GM19455 (cell line): Measurements from ENCODE around the gene ARPC2.
"Not testable (repeated sequence)": the region's sequence is repeated elsewhere in the genome, so short reads cannot be mapped to it uniquely, and the experiment has no call there.

Experiments used
- ATAC-seq: cut with Tn5 transposase; IDR thresholded peaks from one replicate; pipeline ENCODE4 v1.9.1; 2021; ENCODE audit not compliant: unreplicated experiment

ARPC2 gene

DNA sequence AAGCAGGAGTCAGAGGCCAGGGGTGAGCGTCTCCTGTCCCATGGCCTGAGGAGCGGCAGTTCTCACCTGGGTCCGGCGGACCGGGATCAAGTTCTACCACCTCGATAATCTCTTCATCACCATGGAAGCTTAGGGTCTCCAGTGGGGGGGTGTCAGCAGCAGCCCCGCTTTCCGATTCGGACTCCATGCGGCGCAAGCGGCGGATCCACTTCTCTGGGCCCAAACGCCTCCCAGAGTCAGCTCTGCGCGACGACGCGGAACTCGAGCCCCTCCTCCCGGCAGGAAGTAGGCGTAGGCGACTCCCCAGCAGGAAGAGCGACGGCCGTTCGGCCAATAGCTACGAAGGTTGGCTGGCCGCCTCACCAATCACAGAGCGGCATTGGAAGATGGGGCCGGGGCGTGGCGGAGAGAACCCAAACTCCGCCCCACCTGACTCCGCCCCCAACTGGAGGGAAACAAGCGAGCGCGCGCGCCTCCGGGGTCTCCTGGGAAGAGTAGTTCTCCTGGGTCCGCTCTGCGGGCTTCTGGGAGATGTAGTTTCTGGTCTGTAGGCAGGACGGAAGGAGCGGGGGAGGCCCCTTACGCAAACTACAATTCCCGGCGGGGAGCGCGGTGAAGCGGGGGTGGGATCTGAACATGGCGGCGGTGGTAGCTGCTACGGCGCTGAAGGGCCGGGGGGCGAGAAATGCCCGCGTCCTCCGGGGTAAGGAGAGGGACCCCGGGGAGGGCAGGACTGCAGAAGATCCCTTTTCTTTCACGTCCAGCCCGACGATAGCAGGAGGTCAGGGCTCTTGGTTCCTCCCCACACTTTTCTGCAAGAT lies 53.1 kb downstream of the ARPC2 start, which contains the start of the genes AAMP and PNKD:
AAMP (minus strand) TSS at position 238 of the 821 bp plus-strand sequence; CDS start at position 187, 51 bp downstream.
PNKD (plus strand) TSS at position 620 of the 821 bp plus-strand sequence; CDS start at position 637, 17 bp downstream.
- peak; percentile 92 for ATAC-seq

DNA sequence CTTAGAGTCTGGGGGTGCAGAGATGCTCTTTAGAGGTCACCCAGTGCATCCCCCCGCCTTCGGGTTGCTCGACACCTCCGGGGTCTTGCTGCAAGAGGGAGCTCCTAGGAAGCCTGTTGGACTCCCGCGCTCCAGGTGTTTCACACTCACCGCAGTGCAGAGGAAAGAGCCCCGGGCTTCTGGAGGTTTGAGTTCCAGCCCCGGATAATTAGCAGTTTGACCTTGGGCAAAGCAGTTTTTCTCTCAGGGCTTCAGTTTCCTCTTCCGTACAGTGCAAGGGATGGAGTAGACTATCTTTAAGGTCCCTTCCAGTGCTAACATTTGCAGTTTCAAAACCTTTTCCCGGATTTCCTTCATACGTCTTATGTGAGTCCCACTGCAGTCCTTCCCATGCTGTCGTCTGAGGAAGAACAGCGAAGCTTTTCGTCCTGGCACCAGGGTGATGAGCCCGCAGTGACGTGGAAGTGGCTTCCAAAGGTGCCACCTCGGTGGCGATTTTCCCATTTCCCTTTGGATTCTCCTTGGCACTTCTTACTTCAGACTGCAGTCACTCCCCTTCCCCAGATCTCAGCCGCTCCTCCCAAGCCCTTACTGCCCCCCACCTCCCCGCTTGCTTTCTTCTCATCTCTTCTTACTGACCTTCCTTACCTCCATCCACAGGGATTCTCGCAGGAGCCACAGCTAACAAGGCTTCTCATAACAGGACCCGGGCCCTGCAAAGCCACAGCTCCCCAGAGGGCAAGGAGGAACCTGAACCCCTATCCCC lies 53.9 kb downstream of the ARPC2 start:
- ATAC-seq = no peak

DNA sequence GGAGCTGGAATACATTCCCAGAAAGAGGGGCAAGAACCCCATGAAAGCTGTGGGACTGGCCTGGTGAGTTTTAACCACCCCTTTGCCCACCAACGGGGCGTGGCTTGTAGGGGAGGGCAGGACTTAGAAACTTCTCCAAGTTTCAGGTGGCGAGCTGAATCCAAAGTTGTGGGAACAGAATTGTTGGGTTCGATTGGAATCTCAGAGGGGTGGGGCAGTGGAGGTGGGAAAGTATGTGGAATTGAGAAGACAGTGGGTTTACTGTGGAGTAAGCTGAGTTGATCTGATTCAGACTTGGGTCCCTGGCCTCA lies 54.5 kb downstream of the ARPC2 start:
- no peak for ATAC-seq

DNA sequence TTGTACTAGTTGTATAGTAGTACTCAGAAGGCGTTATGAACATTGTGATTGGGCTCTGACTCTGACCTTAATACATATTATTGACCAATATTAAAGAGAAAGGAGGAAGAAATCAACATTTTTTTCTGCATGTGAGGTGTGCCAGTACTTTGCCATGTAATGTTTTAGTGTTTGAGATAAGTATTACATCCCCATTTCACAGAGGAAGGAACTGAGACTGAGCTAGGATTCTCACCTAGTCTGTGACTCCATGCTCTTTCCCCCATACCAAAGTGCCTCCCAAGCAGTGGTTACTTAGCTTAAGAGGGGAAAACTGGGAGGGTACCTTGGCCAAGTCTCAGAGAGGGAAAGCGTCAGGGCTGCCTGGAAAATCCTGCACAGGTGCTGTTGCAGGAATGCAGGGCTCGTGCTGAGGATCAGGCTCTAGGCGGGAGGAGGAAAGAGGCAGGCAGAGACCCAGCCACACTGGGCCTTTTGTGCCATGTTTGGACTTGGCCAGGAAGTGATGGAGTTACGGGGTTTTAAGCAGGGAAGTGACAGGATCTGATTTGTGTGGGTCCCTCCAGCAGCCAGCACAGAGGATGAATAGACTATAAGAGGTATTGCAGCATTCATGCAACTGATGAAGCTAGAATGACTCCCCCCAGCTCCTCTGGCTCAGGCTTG lies 55.0 kb downstream of the ARPC2 start:
- ATAC-seq = no peak

DNA sequence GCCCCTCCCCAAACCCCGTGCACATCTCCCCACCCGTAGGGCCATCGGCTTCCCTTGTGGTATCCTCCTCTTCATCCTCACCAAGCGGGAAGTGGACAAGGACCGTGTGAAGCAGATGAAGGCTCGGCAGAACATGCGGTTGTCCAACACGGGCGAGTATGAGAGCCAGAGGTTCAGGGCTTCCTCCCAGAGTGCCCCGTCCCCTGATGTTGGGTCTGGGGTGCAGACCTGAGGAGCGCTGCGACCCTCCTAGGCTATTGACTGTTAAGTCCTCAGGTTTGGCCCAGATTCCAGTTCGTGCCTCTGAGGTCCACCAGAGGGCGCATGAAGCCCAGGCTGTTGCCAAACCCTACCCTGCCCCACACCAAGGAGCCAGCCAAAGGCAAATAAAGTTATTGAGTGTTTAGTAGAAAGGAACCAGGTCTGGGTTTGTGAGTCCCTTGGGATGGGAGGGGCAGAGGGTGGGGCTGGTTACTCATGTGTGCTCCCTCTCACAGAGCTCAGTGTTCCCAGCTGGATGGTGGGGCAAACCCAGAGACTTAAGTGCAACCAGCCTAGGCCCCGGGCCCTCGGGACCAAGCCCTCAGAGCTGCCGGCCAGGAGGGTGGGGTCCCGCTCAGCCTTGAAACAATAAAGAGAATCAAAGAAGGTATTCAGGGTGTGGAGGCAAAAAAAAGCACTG lies 55.7 kb downstream of the ARPC2 start:
- ATAC-seq = no peak

DNA sequence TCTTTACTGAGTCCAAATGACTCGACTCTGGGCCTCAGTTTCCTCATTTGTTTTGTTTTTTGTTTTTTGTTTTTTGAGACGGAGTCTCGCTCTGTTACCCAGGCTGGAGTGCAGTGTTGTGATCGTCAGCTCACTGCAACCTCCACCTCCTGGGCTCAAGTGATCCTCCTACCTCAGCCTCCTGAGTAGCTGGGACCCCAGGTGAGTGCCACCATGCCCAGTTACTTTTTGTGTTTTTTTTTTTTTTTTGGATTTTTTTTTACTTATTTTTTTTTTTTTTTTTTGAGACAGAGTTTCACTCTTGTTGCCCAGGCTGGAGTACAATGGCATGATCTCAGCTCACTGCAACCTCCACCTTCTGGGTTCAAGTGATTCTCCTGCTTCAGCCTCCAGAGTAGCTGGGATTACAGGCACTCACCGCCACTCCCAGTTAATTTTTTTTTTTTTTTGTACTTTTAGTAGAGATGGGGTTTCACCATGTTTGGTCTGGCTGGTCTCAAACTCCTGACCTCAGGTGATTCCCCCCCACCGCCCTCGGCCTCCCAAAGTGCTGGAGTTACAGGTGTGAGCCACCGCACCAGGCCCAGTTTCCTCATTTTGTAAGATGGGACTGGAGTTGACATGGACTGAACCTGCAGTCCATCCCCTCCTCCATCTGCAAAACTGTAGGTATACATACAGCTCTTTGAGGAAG lies 56.4 kb downstream of the ARPC2 start:
- not testable (repeated sequence) for ATAC-seq

DNA sequence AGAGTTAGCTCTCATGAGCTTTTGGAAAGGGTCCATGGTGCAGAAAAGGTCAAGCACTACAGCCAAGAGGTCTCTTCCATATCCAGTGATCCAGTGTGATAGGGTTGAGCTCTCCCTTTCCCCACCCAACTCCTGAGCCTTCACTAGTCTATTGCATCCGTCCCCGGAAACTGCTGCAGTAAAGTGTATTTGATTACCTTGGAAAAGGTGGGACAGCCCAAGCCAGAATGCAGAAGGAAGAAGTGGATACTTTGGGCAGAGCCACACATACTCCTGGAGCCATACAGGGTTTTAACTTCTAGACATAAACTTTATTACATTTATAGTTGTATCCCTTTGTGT lies 56.9 kb downstream of the ARPC2 start:
- ATAC-seq = no peak

DNA sequence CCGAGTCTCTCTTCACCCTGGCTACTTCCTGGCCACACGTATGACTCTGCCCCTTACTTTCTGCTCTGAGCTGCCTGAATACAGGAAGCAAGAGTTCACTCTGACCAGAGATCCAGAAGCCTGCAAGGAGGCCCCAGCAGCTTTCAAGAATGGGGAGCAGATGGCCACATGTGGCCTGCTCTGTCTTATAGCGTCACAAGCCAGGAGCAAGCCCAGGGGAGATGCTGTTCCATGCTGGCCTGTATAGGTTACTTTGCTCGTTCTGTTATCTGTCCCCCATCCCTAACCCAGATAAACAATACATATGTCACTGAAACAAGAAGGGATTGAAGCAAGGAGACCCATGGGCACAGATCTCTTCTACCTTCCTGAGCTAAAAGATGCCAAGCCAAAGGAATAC lies 57.6 kb downstream of the ARPC2 start:
- no peak for ATAC-seq

DNA sequence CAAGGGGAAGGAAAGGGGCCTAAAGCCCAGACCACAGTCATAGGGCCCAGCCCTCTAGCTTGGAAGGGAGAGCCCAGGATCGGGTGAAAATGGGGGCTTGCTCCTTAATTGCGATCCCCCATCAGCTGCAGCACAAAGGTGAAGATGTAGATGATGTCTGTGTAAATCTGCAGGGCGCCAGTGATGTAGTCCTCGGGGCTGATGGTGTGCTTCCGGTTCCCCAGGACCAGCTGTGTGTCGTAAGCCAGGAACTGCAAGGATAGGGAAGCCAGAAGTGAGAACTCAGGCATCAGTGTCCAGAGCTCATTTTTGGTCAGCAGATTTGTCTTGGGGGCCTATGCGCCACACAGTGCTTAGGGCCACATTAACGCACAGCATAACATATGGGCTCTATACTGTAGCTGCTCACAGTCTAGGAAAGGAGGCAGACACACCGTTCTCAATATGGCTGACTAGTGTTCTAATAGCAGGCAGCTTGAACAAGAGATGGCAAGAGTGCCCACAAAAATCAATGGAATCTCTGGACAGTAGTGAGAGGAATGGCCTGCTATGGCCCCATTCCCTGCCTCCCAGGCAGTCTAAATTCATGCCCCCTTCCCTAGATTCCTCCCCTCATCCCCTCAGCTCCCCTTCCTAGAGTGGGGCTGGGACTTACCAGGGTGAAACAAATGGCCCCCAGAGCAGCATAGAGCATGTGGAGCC lies 58.5 kb downstream of the ARPC2 start:
- ATAC-seq = no peak

DNA sequence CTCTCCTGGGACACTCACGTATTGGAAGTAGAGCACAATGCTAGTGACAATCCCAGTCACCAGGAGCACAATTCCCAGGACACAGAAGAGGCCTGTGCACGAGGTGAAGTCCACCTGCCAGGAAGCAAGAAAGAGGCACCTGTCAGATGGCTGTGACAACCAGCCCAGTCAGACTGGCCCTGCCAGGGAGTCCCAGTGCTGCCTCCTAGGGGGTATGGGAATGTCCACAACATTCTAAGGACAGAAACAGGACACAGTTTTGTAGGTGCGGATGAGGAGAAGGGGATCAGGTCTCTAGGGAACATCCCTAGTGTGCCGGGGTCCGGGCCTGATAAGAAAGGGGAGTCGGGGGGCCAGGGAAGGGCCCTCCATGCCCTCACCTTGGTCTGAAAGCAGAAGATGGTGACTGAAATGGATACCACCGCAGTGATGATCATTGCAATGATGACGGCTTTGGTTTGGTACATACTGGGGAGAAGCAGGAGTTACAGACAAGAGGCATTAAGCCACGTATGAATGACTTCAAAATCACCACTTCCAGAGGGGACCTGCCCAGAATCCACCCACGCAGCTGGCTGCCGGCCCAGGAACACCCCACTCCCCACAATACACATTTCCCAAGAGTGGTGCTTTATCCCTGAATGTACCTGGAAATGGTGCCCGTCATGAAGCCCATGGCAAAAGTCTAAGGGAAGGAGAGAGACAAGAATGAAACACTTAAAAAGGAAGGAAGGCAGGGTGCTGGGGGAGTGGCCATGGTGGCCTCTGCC lies 60.2 kb downstream of the ARPC2 start:
- no peak for ATAC-seq

DNA sequence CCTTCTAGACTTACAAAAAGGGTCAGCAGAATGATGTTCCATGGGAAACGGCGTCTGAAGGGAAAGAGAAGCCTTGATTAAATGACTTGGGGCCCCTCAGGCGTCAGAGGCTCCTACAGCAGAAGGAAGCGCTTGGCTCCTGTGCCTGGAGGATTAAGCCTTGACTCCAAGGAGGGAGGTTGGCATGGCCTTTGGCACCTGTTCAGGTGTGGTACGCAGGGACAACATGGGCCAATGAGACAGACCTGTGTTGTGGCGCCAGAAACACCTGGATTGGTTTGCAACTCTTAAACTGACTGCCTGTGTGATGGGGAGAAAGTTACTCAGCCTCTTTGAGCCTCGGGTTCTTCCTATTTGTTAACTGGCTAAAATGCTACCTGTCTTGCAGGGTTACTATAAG lies 60.9 kb downstream of the ARPC2 start:
- ATAC-seq = no peak

DNA sequence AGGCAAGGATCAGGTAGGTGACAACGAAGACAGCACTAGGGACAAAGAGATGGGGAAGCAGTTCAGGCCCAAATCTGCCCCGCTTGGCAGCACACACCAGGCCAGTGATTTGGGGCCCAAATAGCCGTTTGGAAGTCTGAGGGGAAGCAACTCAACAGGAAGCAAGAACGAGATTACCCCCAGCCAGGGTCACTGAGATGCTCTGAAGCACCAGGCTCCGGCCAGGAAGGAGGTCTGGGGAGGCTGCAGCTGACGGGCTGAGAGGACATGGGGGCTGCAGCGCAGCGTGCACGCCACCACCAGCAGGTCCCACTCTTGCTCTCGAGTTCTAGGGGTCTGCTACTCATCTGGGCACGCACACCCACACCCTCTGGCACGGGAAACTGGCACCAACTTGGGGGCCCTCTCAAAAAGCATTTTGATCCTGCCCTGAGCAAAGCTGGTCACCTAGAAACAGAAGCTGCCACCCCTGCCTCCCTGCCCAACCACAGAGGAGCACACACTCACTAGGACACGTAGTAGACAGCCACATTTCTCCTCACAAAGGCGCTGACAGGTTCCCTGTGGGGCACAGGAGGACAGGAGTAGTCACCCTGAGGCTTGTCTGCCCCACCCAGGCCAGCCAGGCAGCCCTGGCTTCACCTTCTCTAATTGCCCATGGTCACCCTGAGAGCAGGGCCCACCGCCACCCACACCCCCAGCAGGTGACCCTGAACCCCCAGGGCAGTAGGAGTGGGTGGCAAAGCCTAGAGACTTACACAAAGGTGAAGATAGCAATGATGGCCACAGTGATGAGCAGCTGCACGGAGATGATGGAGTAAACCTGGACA lies 61.8 kb downstream of the ARPC2 start:
- ATAC-seq = no peak

DNA sequence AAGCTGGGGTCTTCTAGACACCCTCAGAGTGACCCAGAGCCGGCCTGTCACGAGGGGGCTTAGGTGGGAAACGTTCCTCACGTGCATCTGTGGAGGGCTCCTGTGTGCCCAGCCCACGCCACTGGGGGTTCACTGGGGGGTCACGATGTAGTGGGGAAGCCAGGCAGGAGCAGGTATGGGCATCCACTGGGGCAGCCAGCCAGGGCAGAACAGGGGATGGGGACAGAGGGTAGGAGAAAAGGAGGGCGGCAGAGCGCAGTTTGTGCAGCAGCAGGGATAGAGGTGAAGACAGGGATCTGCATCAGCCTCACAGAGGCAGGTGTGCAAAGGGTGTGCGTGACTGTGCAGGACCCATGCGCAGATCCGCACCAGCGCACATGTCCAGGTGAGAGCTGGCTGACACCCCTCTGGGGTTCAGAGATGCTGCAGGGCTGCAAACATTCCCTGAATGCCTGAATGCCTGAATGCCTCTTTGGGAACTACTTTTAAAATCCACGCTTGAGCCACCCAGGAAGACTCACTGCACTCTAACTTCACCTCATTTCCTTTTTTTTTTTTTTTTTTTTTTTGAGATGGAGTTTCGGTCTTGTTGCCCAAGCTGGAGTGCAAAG lies 63.4 kb downstream of the ARPC2 start:
- ATAC-seq = no peak

DNA sequence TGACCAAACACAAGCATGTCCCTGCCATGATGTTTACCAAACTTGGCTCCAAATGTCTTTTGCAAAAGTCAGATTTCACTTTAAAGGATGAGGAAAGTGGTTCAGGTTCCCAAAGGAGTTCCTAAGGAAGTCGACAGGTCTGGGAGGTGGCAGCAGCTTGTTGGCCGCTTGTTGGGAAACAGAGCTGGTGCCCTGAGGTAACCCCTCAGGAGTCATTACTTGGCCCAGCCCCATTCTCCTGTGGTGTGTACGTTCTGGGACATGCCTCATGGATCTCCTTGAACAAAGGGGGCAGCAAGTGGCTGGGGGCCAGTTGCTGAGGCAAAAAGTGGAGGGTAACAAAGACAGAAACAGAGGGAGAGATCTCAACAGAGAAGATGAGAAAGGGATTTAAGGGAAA lies 64.5 kb downstream of the ARPC2 start:
- no peak for ATAC-seq

DNA sequence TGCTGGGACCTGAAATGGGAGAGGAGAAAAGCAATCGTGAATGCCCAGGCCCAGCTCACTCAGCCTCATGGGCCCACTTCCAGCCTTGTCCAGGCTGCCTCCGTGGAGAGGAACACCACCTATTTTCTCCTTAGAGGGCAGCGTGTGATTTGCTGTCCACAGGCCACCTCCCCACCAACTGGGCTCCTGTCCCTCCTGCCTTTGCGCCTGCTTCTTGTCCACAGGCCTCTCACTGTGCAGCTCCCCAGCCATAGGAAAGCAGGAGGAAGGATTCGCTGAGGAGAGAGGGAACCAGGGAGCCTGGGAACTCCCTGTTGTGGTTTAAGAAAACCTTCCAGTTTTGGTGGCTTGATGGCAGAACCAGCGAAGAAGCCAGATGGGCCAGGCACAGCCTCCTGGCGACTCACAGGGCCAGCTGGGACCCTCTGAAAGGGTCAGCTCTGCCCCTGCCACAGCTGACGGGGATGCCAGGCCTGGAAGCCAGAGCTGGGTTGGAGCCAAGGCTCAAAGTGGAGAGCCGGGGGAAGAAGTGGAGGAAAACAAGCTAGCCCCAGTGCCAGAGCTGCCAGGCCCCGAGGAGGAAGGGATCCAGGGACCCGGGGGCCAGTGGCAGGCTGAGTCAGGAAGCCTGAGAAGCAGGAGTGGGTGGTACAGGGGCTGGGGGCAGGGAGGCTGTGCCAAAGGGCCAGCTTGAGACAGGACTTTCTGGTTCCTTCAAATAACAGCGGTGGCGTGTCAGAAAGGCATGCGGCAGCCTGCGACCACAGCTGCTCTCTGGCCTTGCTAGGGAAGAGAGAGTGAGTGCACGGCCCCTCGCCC lies 65.4 kb downstream of the ARPC2 start:
- no peak for ATAC-seq

DNA sequence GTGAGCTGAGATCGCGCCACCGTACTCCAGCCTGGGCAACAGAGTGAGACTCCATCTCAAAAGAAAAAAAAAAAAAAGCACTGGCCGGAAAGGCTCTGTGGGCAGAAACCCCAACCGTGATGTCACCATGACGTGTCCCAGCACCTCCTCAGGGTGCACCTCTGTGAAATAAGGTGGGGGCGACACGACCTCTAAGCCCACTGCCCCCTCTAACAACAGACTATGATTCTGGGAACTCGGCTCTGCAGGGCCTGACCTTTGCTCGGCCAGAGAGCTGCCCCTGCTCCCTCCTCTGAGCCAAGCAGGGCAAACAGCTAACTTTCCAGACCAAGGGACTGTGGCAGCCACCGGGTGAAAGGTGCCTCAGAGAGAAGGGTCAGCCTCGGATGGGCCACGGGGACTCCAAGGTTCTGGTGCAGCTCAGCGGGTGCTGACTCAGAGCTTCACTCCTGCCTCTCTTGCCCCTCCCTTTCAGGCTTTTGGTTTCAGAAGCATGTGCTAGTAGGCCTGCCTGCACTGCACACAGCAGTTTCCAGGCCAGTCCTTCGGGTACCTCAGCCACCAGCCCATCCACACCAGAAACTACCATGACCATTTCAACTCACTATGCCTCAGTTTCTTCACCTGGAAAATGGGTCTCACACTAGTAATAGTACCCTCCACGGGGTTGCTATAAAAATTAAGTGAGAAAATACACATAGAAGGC lies 67.3 kb downstream of the ARPC2 start:
- peak; percentile 74 for ATAC-seq

DNA sequence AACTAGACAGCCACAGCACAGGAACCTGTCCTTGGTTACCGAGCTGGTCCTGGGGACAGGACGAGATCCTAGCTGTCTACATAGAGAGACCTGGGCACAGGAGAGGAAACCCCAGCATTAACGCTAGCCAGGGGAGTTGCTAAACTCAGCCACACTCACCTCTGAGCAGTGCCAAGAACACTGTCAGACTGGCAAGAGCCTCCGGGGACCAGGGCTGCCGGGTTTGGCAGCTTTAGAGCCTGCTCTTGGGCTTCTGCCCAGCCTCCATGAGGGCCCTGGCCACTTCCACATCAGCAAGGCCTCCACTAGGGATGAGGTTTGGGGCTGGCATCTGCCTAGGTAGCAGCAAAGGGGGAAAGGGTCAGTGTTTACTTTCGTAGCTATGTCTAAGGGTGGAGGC lies 68.6 kb downstream of the ARPC2 start:
- no peak for ATAC-seq
